GM23338 (cell line): ENCODE results near the gene CD22. TPM values are rescaled to one million over a fixed set of nuclear protein-coding genes. Genes with fewer than 3 reads are reported as not detected.

Experiments used
- ATAC-seq: fragments of 200-7000 bp; cut with Tn5 transposase; 3 replicates; pipeline ENCODE4 v1.9.1; 2020
- DNase-seq: peaks from one replicate; pipeline ENCODE4 v3.0.0-alpha.2; 2015; ENCODE audit warnings: low spot score
- H2AFZ ChIP-seq: fragments of 200-600 bp; sonication (generic); 2 replicates; pipeline ENCODE4 v1.8.0; 2016; ENCODE audit warnings: antibody characterized with exemption, mild to moderate bottlenecking, moderate library complexity
- H3F3A ChIP-seq: fragments of 200-600 bp; sonication (generic); replicated peaks from 2 replicates; pipeline ENCODE4 v1.8.0; 2017; ENCODE audit warnings: antibody characterized with exemption, mixed run types, low read depth
- H3K27ac ChIP-seq: fragments of 200-600 bp; sonication (generic); 2 replicates; pipeline ENCODE4 v1.6.1; 2016; ENCODE audit warnings: low read depth
- H3K27me3 ChIP-seq: fragments of 200-600 bp; sonication (generic); 2 replicates; pipeline ENCODE4 v1.8.0; 2016; ENCODE audit warnings: mild to moderate bottlenecking, mixed run types, moderate library complexity; ENCODE audit not compliant: insufficient read depth
- H3K36me3 ChIP-seq: fragments of 200-600 bp; sonication (generic); 2 replicates; pipeline ENCODE4 v1.8.0; 2016; ENCODE audit warnings: mild to moderate bottlenecking; ENCODE audit not compliant: insufficient read depth
- H3K4me1 ChIP-seq: fragments of 200-600 bp; sonication (generic); 2 replicates; pipeline ENCODE4 v1.8.0; 2016; ENCODE audit warnings: mild to moderate bottlenecking, moderate library complexity; ENCODE audit not compliant: insufficient read depth
- H3K4me2 ChIP-seq: fragments of 200-600 bp; sonication (generic); 2 replicates; pipeline ENCODE4 v1.7.1; 2017; ENCODE audit warnings: mixed run types
- H3K4me3 ChIP-seq: fragments of 200-600 bp; sonication (generic); 2 replicates; pipeline ENCODE4 v1.6.1; 2016; ENCODE audit warnings: mixed run types
- H3K79me2 ChIP-seq: fragments of 200-600 bp; sonication (generic); replicated peaks from 2 replicates; pipeline ENCODE4 v1.8.0; 2017; ENCODE audit warnings: mild to moderate bottlenecking; ENCODE audit not compliant: insufficient read depth
- H3K9me2 ChIP-seq: fragments of 200-600 bp; sonication (generic); 2 replicates; pipeline ENCODE4 v1.8.0; 2017; ENCODE audit not compliant: insufficient read depth
- H4K20me1 ChIP-seq: fragments of 200-600 bp; sonication (generic); replicated peaks from 2 replicates; pipeline ENCODE4 v1.8.0; 2017; ENCODE audit warnings: mild to moderate bottlenecking; ENCODE audit not compliant: insufficient read depth
- H3K27ac Mint-ChIP-seq: 2 replicates; pipeline ENCODE4 v1.8.0; 2020; ENCODE audit warnings: inconsistent platforms, mild to moderate bottlenecking, moderate library complexity, mixed read lengths
- H3K27me3 Mint-ChIP-seq: 3 replicates; pipeline ENCODE4 v1.8.0; 2022; ENCODE audit warnings: low read depth, mild to moderate bottlenecking, moderate library complexity, mixed read lengths, inconsistent platforms; ENCODE audit not compliant: insufficient read depth, poor library complexity
- H3K36me3 Mint-ChIP-seq: 3 replicates; pipeline ENCODE4 v1.8.0; 2021; ENCODE audit warnings: low read depth, mild to moderate bottlenecking, inconsistent platforms, moderate library complexity, mixed read lengths
- H3K4me1 Mint-ChIP-seq: 3 replicates; pipeline ENCODE4 v1.8.0; 2020; ENCODE audit warnings: mild to moderate bottlenecking, inconsistent platforms, mixed read lengths
- H3K4me3 Mint-ChIP-seq: 3 replicates; pipeline ENCODE4 v1.8.0; 2021; ENCODE audit warnings: moderate library complexity, mild to moderate bottlenecking, inconsistent platforms, mixed read lengths
- H3K9me3 Mint-ChIP-seq: 3 replicates; pipeline ENCODE4 v1.8.0; 2020; ENCODE audit warnings: moderate library complexity, mild to moderate bottlenecking, inconsistent platforms, mixed read lengths
- JUNB ChIP-seq: IDR thresholded peaks from one replicate; pipeline ENCODE4 v1.6.1; 2016; ENCODE audit warnings: antibody characterized with exemption; ENCODE audit not compliant: unreplicated experiment
- ZNF331 ChIP-seq: fragments of 250-450 bp; sonication (Bioruptor Pico); IDR thresholded peaks from 2 replicates; pipeline ENCODE4 v1.5.0; 2020; ENCODE audit warnings: low read depth, mild to moderate bottlenecking, moderate library complexity
- polyA plus RNA-seq: library from polyadenylated mRNA; unstranded; fragments of >200 nt; fragmentation: Nextera tagmentation; extraction: Ambion mirVana; gene quantifications from 2 replicates; pipeline ENCODE4 v1.2.1, GENCODE V29; 2016
- total RNA-seq: library from RNA; depleted of rRNA; stranded (reverse); fragments of >200 nt; shearing (Covaris generic); gene quantifications from 2 replicates; pipeline ENCODE4 v1.2.3, GENCODE V29; 2014
- TF ChIP-seq, protein P1 (sequence below): IDR thresholded peaks from 2 replicates; pipeline ENCODE4 v1.6.1; 2016; ENCODE audit warnings: antibody characterized with exemption
- TF ChIP-seq, protein P2 (sequence below), 2 experiments: fragments of 200-600 bp in 1 of 2; sonication (generic) in 1 of 2; conservative IDR thresholded peaks; 2 replicates each; pipeline versions ENCODE4 v1.5.1 to v1.6.1; 2016 to 2017; ENCODE audit warnings: antibody characterized with exemption in 2 of 2, low read depth in 2 of 2, mild to moderate bottlenecking in 2 of 2, moderate library complexity in 1 of 2
- TF ChIP-seq, protein P3 (sequence below): fragments of 250-450 bp; sonication (Bioruptor Pico); IDR thresholded peaks from 2 replicates; pipeline ENCODE4 v1.5.0; 2020; ENCODE audit warnings: mild to moderate bottlenecking, moderate library complexity

The CD22 gene
- total and polyA plus RNA-seq, 2 experiments from 2014 or later: 0.10 to 0.32 TPM

DNA sequence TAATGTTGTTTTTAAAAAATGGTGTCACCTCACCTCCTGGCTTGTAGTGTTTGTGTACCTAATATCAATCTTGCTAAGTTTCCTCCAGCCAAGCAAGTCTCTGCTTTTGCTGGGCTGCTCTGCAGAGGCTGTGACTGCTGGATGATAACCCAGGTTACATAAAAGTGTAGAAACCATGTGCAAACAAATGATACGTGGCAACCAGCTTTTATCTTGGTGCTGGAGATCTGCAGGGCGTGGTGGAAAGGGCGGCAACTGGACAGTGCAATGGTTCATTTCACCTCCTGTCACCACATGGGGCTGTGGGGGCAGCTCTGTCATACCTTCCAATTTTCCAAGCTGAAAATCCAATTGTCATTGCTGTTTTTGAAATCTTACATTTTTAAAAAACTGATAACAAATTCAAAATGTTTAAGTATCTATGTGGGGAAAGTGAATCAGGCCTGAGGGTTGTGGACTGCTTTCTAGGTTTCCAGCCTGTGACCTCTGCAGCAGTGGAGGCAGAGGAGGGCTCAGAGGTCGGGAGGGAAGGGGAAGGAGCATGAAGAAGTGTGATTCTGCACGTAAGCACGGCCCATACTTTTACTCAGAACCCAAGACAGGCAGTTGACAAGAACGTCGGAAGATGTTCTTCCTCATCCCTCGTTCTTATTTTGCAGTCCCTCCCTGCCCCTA is 51.6 kb downstream of the CD22 start:
- TF ChIP-seq JUNB (no peak), ZNF331 (CRISPR knock-in tag) (no peak)
- TF ChIP-seq, protein P1, sequence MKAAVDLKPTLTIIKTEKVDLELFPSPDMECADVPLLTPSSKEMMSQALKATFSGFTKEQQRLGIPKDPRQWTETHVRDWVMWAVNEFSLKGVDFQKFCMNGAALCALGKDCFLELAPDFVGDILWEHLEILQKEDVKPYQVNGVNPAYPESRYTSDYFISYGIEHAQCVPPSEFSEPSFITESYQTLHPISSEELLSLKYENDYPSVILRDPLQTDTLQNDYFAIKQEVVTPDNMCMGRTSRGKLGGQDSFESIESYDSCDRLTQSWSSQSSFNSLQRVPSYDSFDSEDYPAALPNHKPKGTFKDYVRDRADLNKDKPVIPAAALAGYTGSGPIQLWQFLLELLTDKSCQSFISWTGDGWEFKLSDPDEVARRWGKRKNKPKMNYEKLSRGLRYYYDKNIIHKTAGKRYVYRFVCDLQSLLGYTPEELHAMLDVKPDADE: no peak
- TF ChIP-seq, protein P2, sequence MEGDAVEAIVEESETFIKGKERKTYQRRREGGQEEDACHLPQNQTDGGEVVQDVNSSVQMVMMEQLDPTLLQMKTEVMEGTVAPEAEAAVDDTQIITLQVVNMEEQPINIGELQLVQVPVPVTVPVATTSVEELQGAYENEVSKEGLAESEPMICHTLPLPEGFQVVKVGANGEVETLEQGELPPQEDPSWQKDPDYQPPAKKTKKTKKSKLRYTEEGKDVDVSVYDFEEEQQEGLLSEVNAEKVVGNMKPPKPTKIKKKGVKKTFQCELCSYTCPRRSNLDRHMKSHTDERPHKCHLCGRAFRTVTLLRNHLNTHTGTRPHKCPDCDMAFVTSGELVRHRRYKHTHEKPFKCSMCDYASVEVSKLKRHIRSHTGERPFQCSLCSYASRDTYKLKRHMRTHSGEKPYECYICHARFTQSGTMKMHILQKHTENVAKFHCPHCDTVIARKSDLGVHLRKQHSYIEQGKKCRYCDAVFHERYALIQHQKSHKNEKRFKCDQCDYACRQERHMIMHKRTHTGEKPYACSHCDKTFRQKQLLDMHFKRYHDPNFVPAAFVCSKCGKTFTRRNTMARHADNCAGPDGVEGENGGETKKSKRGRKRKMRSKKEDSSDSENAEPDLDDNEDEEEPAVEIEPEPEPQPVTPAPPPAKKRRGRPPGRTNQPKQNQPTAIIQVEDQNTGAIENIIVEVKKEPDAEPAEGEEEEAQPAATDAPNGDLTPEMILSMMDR (conservative IDR thresholded peaks at IDR 0.05; ENCODE audit: low read depth in 2 of 2): no peak
- TF ChIP-seq, protein P3, sequence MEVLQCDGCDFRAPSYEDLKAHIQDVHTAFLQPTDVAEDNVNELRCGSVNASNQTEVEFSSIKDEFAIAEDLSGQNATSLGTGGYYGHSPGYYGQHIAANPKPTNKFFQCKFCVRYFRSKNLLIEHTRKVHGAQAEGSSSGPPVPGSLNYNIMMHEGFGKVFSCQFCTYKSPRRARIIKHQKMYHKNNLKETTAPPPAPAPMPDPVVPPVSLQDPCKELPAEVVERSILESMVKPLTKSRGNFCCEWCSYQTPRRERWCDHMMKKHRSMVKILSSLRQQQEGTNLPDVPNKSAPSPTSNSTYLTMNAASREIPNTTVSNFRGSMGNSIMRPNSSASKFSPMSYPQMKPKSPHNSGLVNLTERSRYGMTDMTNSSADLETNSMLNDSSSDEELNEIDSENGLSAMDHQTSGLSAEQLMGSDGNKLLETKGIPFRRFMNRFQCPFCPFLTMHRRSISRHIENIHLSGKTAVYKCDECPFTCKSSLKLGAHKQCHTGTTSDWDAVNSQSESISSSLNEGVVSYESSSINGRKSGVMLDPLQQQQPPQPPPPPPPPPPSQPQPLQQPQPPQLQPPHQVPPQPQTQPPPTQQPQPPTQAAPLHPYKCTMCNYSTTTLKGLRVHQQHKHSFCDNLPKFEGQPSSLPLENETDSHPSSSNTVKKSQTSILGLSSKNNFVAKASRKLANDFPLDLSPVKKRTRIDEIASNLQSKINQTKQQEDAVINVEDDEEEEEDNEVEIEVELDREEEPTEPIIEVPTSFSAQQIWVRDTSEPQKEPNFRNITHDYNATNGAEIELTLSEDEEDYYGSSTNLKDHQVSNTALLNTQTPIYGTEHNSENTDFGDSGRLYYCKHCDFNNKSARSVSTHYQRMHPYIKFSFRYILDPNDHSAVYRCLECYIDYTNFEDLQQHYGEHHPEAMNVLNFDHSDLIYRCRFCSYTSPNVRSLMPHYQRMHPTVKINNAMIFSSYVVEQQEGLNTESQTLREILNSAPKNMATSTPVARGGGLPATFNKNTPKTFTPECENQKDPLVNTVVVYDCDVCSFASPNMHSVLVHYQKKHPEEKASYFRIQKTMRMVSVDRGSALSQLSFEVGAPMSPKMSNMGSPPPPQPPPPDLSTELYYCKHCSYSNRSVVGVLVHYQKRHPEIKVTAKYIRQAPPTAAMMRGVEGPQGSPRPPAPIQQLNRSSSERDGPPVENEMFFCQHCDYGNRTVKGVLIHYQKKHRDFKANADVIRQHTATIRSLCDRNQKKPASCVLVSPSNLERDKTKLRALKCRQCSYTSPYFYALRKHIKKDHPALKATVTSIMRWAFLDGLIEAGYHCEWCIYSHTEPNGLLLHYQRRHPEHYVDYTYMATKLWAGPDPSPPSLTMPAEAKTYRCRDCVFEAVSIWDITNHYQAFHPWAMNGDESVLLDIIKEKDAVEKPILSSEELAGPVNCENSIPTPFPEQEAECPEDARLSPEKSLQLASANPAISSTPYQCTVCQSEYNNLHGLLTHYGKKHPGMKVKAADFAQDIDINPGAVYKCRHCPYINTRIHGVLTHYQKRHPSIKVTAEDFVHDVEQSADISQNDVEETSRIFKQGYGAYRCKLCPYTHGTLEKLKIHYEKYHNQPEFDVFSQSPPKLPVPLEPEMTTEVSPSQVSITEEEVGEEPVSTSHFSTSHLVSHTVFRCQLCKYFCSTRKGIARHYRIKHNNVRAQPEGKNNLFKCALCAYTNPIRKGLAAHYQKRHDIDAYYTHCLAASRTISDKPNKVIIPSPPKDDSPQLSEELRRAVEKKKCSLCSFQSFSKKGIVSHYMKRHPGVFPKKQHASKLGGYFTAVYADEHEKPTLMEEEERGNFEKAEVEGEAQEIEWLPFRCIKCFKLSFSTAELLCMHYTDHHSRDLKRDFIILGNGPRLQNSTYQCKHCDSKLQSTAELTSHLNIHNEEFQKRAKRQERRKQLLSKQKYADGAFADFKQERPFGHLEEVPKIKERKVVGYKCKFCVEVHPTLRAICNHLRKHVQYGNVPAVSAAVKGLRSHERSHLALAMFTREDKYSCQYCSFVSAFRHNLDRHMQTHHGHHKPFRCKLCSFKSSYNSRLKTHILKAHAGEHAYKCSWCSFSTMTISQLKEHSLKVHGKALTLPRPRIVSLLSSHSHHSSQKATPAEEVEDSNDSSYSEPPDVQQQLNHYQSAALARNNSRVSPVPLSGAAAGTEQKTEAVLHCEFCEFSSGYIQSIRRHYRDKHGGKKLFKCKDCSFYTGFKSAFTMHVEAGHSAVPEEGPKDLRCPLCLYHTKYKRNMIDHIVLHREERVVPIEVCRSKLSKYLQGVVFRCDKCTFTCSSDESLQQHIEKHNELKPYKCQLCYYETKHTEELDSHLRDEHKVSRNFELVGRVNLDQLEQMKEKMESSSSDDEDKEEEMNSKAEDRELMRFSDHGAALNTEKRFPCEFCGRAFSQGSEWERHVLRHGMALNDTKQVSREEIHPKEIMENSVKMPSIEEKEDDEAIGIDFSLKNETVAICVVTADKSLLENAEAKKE (CRISPR knock-in tag): no peak
- Histone ChIP-seq H3K4me2 (no peak overlapping the region), H3K9me2 (no peaks in the 10 kb centered on the region; the same call in 1 of the 2 replicates), H3F3A (no peaks in the 10 kb centered on the region), H3K27me3 (no peaks in the 10 kb centered on the region), H2AFZ (no peak overlapping the region), H3K79me2 (no peaks in the 10 kb centered on the region), H3K27ac (no peak overlapping the region), H3K36me3 (no peaks in the 10 kb centered on the region), H3K4me3 (no peak overlapping the region), H3K4me1 (peaks cover 6% of the 10 kb centered on the region), H4K20me1 (no peaks in the 10 kb centered on the region)
- Mint-ChIP-seq H3K27me3 (peaks cover 7% of the 10 kb centered on the region), H3K4me3 (no peak overlapping the region), H3K27ac (no peak overlapping the region), H3K9me3 (peaks cover 54% of the 10 kb centered on the region), H3K36me3 (peaks cover 6% of the 10 kb centered on the region; the same call in 2 of the 3 replicates), H3K4me1 (peaks cover 10% of the 10 kb centered on the region)
- no peak for DNase-seq
- ATAC-seq: no peak
